Activated naive CD4-positive, alpha-beta T cell (primary cell): ENCODE measurements around the gene OR52E6.

Experiments used
- DNase-seq, 4 experiments: peaks; one replicate each; lab custom pipeline; 2025; lab: John Stamatoyannopoulos, UW

The OR52E6 gene

DNA sequence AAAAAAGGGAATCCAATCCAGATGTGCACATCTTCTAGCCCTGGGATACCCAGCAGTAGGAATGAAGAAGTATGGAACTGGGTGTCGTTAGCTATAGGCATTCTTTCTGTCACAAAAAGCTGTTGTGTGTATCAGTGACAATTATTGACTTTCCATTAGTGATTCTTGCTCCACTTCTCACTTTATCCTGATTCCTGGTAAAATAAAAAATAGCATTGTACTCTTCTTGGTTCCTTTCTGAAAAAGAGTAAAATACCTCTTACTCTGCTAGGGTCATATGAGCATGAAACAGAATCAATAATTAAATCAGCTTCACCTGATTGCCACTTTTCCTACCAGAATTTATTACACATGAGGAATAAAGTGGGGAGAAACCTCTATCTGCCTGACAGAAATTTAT lies at the start of gene OR52E6:
OR52E6 (minus strand) TSS at position 101 of the 400 bp plus-strand sequence; CDS start at position 101, 0 bp downstream.
- DNase-seq: no peak

DNA sequence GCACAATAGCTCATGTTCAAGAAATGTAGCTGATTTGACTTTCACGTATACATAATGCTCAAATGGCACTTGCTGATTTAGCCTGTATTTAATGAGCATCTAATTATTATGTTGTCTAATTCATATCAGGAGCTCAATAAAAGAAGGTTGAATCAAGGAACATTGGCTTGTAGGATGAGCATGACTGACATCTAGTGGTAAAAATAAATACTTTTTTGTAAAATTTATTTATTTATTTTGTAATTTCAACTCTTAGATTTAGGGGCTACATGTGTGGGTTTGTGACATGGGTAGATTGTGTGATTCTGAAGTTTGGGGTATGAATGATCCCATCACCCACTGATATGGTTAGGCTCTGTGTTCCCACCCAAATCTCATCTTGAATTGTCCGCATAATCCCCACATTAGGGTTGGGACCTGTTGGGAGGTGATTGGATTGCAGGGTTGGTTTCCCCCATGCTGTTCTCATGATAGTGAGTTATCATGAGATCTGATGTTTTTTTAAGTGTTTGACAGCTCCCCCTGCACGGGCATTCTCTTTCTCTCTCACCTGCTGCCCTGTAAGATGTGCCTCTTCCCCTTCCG lies 49.6 kb upstream of the OR52E6 start:
- no peak for DNase-seq

DNA sequence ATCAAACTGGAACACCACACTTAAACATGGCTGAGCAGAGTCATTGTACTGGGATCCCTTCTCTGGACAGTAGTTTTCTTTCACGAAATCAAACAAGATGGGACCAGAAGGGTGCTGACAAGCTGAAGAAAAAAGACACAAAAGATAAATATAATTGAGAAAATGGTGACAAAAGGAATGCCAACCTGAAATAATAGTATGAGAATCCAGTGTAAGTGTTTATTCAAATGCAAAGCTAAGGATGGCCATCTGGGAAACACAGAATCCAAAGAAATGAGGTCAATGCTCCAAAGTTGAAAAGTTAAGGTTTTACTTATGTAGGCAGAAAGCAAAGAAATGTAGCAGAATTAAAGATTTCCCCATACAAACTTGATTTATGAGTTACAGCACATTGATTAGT lies 46.0 kb upstream of the OR52E6 start:
- no peak for DNase-seq

DNA sequence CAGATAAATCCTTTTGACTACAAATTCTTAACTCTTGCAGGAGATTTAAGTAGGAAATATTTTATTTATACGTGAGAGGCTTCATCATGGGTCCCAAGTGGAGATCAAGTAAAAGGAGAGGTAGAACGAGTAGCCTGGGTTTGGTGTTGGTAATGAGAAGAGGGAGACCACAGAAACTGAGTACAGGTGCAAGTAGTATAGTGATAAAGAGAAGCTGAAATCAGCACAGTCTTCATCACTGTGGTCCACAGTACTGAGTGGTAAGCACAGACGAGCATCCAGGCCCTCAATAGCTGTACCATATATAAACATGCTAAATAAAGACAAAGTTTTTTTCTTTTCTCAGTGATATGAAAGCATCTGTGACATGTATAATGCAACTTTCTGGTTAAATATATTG lies 45.5 kb upstream of the OR52E6 start:
- DNase-seq: no peak

DNA sequence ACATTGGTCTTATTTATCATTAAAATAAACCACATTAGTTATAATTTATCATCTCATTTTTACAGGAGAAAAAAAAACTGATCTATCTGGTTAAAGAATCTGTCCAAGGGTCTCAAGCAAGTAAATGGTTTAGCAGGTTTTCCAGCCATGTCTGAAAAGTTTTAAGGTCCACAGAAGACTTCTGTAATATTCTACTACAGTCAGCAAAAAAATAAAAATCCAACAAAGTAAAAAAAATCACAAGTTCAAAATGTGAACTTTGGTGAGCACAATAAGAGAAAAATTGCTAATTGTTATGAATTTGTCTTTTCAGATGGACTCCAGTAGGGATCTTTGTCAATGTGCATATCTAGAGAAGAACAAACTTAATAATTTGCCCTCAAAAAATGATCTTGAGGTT lies 40.1 kb upstream of the OR52E6 start:
- no peak for DNase-seq

DNA sequence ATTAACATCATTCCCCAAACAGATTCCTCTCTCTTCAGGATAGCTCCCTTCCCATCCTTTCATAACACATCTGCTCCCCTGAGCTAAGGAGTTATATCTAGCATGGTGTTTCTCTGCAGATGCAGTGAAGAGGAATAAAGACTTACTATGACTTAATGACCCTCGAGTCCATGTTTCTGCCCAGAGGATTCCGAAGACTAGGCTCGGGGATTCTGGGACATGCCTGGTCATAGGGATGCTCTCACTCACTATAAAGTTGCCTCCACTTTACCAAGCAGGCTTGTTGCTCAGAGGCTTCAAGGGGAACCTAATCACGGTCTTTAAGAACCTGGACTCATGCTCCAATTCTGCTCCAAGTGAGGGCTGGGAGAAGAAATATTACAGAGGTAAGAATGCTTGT lies 38.6 kb upstream of the OR52E6 start, which contains the start of gene OR52E4:
OR52E4 (plus strand) TSS at position 301 of the 400 bp plus-strand sequence. CDS start 3,664 bp downstream, outside the sequence.
- no peak for DNase-seq

DNA sequence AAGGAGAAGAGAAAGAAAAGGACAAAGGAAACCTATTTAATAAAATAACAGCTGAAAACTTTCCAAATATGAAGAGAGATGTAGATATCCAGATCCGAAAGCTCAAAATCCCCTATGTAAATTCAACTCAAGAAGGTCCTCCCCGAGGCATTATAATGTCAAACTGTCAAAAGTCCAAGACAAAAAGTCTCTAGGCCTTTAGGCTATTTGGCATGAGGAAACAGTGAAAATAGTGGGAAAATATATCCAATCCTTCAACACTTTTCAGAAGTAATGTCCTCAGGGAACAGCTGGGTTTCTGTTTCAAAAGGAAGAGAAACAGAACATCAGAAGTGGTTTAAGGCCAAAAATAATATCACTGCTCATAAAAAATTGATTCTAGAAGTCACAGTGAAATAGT lies 36.9 kb upstream of the OR52E6 start:
- DNase-seq: no peak

DNA sequence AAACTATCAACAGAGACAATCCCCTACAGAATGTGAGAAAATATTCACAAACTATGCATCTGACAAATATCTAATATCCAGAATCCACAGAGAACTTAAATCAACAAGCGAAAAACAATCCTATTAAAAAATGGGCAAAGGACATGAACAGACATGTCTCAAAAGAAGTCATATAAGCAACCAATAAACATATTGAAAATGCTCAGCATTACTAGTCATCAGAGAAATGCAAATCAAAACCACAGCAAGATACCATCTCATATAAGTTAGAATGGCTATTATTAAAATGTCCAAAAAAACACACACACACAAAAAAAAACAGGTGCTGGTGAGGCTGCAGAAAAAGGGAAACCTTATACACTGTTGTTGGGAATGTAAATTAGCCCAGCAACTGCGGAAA lies 24.1 kb upstream of the OR52E6 start:
- DNase-seq: no peak

DNA sequence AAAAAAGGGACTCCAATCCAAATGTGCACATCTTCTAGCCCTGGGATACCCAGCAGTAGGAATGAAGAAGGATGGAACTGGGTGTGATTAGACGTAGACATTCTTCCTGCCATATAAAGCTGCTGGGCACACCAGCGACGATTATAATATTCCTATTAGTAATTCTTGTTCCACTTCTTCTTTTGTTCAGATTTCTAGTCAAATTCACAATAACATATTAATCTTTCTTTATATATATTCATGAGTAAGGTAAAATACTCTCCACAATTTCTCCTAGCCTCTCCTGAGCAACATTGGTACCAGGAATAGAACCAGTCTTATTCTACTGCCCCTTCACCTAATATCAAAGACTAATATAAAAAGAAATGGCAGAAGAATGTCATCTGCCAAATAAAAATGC lies 15.9 kb upstream of the OR52E6 start, which contains the start of gene OR52E8:
OR52E8 (minus strand) TSS at position 101 of the 400 bp plus-strand sequence; CDS start at position 101, 0 bp downstream.
- DNase-seq: no peak

DNA sequence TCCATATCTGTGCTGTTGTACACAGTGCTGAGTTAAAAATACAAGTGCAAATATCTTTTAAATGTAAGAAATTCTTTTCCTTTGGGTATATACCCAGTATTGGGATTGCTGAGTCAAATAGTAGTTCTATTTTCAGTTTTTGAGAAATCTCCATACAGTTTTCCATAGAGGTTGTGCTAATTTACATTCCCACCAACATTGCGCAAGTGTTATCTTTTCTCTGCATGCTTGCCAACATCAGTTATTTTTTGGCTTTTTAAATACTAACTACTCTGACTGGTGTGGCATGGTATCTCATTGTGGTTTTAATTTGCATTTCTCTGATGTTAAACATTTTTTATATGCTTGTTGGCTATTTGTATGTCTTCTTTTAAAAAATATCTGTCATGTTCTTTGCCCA lies 9.3 kb upstream of the OR52E6 start:
- no peak for DNase-seq

DNA sequence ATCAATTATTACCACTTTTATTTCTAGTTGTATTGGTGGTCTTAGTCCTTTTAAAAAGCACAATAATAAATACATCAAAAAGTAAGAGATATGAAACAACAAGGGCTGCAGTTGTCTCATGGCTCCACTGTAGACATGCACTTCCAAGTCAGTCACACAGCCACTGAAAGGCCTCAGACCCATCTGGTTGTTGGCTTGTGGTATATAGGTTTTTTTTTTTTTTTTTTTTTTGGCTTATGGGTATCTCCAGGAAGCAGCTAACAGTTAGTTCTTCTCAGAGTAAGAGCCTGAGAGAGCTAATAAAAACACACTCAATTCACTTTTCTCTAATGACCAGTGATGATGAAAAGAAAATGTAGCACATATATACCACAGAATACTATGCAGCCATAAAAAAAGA lies 6.0 kb upstream of the OR52E6 start:
- no peak for DNase-seq

DNA sequence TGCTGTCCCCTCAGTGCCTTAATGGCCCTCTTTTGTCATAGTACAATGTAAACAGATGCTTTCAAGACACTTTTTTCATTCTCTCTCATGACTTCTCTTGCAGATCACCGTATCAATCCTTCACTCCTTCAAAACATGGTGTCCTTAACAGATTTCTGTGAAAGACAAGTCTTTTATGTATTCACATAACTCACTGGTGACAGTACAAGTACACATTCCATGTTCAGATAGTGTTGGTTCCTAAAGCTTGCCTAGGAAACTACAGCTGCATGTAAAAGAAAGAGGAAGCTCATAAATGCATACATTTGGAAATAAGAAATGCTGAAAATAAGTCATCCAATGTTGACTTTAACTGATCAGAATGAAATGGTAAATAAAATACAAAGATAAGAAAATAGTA lies 5.0 kb upstream of the OR52E6 start:
- DNase-seq: no peak

DNA sequence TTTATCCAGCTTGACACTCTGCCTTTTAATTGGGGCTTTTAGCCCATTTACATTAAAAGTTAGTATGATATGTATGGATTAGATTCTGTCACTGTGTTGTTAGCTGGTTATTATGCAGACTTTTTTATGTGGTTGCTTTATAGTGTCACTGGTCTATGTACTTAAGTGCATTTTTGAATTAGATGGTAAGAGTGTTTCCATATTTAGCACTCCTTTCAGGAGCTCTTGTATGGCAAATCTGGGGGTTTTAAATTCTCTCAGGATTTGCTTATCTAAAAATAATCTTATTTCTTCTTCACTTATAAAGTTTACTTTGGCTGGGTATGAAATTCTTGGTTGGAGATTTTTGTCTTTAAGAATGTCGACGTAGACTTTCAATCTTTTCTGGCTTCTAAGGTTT lies 4.0 kb downstream of the OR52E6 start:
- no peak for DNase-seq

DNA sequence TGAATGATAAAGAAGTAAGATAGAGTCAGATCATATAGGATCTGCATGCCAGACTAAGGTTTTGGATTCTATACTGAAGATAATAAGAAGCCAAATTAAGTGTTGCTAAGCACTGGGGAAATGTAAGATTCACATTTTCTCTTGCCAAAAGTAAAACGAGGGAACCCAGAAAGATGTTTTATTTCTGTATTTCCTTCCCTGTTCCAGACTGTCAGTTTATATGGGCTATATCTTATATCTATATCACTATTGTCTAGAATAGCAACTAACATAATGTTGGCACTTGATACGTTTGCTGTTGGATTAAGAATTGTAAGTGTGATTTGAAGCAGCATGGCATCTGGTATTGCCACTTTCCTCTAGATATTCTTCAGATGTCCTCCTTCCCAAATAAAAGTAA lies 8.3 kb downstream of the OR52E6 start:
- no peak for DNase-seq

DNA sequence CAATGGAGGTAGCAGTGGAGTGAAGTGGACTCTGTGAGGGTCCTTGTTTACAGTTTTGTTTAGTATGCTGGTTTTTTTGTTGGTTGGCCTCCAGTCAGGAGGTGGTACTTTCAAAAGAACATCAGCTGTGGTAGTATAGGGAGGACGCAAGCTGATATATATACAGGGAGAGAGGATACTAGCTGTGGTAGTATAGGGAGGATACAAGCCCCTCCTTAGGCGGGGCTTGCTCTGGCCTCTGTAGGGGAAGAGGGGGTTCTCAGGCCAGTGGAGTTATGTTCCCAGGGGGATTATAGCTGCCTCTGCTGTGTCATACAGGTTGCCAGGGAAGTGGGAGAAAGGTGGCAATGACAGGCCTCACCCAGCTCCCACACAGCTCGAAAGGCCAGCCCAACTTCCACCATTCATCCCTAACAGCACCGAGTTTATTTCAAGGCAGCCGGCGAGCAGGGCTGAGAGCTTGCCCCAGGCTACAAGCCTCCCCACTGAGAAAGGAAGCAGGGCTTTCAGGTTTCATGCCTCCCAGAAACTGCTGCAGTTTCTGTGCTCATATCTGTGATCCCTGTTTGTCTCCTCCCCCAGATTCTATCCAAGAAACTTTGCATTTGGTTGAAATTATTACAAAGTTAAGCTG lies 10.4 kb downstream of the OR52E6 start:
- no peak for DNase-seq

DNA sequence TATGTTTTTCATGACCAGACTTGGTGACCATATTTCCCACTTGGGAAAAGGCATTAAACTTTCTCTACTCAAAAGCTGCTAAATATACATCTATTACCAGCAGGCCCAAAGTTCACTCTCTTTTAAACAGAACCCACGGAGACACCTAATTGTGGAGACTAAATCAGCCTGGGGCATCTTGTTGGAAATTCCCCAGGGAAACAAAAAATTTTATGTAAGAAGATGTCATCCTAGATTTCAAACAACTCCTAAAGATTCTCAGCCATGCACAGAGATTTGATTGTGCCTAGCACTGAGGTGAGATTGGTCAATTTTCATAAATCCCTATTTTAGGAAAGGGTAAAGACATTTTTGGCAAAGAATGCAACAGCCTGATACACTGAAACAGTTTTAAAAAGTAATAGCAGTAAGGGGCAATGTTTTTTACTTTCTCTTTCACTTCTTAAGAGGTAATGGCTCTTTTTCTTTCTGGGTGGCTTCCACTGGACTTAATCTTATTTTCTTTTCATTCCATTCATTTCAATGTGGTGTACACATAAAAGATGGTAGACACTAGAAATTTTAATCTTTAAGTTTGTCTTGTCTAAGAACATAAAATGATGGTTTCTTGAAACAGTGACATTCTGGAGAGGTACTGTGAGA lies 23.3 kb downstream of the OR52E6 start:
- DNase-seq: no peak

DNA sequence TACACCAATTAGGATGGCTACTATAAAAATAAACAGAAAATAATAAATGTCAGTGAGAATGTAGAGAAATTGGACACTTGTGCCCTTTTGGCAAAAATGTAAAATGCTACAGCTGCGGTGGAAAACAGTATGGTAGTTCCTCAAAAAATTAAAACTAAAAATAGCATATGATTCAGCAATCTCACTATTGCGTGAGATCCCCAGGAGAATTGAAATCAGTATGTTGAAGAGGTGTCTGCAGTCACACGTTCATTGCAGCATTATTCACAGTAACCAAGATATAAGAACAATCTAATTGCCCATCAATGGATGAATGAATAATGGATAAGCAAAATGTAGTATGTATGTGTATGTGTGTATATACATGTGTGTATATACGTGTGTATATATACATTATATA lies 26.2 kb downstream of the OR52E6 start:
- no peak for DNase-seq

DNA sequence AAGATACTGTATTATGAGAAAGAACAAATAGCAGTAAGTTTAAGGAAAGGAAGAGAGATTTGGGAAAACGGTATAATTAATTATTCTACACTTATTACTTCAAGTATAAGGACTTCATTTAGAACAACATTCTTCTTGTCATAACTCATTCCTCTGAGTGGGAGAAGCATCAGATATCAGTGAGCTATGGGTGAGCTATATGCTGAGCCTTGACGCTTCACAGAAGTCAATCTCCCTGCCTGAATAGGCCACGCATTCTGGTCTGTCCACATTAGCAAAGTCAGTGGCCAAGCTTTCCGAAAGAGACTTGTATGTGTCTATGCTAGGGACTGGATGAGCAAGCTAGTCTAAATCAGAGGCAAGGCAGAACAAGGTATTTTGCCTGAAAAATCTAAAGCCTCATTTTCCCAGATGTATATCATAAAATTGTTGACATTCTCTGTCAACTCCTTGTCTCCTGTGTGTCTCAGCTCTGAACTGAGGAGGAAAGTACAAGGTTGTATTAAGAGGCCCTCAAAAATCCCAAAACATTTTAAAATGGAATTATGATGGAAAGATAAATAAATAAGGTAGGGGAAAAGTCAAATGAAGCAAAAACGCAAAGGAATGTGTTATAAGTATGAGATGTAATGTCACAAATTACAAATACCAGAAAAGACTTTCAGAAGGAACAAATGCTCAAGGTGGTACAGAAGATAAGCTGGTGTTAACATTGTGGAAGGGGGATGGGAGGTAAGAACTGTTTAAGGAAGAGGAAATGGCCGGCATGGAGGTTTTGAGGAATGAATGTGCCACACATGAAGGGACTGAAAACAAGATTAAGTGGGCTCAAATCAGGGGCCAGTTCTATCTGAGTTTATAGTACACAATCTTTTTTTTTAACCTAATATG lies 31.5 kb downstream of the OR52E6 start:
- no peak for DNase-seq

DNA sequence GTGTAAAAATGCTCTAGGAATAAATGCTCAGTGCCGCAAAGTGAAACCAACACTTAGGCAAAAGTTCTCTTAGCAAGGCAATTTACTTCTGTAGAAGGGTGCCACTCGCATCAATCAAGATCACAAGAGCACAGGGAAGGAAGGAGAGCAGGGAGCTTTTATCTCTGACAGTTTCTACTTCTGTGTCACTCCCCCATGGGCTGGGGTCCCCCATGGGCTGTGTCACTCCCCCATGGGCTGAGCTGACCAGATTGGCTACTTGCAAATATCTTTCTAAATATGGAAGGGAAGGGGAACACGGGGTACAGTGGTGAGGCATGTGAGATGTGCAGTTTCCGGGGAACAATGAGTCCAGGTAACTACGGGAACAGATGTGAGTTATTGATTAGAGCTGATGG lies 32.6 kb downstream of the OR52E6 start:
- no peak for DNase-seq

DNA sequence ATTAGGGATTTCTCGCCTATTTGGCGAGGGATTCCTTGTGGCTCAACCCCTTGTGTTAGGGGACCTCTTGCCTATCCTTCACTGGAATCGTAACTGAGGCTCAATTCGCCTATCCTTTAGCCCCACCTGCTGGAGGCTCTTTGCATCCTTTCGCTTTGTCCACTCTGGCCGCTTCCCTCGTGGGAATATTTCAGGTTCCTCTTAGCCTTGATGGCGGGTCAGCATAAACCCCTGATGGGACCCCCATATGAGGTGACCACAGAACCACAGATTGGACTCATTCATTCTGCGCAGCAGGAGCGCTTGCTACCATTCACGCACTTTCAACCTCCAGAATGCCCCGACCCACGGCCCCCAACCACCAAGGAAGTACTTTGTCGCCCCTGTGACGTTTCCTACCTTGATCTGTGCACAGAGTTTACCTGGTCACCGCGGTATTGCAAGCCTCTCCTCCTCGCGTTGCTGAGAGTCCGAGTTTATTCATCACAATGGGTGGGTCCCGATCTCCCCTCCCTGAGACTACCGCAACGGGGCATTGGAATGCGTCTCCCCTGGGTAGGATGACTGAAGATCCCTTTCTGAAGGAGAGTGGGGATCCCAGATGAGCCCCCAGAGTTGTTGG lies 33.1 kb downstream of the OR52E6 start, which contains the start of gene OR52N2:
OR52N2 (plus strand) TSS at position 425 of the 622 bp plus-strand sequence. CDS start 11,412 bp downstream, outside the sequence.
- DNase-seq: peak; percentile 9 to 50 (median 22)

DNA sequence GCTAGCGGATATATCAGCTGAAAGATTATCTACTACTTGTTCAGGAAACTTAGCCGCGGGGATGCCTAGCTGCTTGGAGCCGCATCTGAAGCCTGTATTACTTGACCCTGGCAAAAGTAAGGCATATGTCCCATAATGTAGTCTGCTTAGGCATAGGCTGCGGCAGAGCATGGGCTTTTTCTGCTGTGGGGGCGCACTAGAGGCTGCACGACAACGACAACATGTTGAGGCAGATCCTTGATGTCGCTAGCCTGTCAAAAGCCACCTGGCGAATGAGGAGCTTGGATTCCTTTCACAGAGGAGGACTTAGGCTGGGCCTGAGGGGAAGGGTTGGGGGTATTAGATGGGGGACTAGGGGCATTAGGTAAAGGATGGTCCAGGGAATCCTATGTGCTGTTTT lies 34.1 kb downstream of the OR52E6 start:
- DNase-seq: no peak

DNA sequence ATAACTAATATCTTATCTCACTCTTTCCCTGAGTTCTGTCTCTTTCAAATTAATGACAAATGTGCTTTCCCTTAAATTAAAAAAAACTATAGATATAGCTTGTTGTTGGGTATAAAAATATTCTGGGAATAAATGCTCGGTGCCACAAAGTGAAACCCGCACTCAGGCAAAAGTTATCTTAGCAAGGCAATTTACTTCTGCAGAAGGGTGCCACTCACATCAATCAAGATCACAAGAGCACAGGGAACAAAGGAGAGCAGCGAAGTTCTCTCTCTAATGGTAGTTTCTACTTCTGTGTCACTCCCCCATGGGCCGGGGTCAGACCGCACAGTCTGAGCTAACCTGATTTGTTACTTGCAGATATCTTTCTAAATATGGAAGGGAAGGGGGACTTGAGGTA lies 37.7 kb downstream of the OR52E6 start:
- DNase-seq: no peak
